Peyer's patch (tissue), 4 donors: Measurements from ENCODE around the gene PADI2.

Source experiments
- CTCF ChIP-seq, 6 experiments: fragments of 450-650 bp in 4 of 6; fragments of 200-600 bp in 2 of 6; sonication (generic) in 1 of 6; IDR thresholded peaks; one replicate each; pipeline ENCODE4 v1.5.1; 2017 to 2019; ENCODE audit warnings: antibody characterized with exemption in 6 of 6, mild to moderate bottlenecking in 3 of 6, moderate library complexity in 1 of 6
- POLR2A ChIP-seq, 2 donors: fragments of 450-650 bp; IDR thresholded peaks; one replicate each; pipeline ENCODE4 v1.5.1; 2017; ENCODE audit warnings: antibody characterized with exemption in 2 of 2, mild to moderate bottlenecking in 2 of 2, moderate library complexity in 2 of 2

- TF ChIP-seq POLR2A (IDR thresholded peaks at IDR 0.05) = no peak
- TF ChIP-seq CTCF (IDR thresholded peaks at IDR 0.05) = no peak
These were observed 74.1 kb downstream of the PADI2 start for GRCh38 chr1:17045150-17045549.
